Stimulated activated CD4-positive, alpha-beta T cell treated with anti-CD3 and anti-CD28 coated beads, Interleukin-4, amount 100 ng/mL, for 4 hours (primary cell): ENCODE results near the gene KANSL1.
"Not testable (repeated sequence)": the region's sequence is repeated elsewhere in the genome, so short reads cannot be mapped to it uniquely, and the experiment has no call there.

Experiments
- DNase-seq, 2 experiments: peaks; one replicate each; pipeline ENCODE4 v3.0.0-alpha.2; 2020

The KANSL1 gene

GRCh38 chr17:46192439-46193150 is 634 bp downstream of the KANSL1 start:
- peak; percentile 48 to 61 for DNase-seq

- DNase-seq: no peak
Observed at GRCh38 chr17:46192189-46192438, 1.1 kb downstream of the KANSL1 start.

- no peak for DNase-seq
Observed at GRCh38 chr17:46191322-46192188, 1.7 kb downstream of the KANSL1 start.

GRCh38 chr17:46190763-46191162 is 2.5 kb downstream of the KANSL1 start:
- no peak for DNase-seq

- DNase-seq: peak in 1 of 2 experiments; percentile 35
Observed at GRCh38 chr17:46186827-46187235, 6.4 kb downstream of the KANSL1 start.

- DNase-seq: no peak
Observed at GRCh38 chr17:46184696-46185095, 8.5 kb downstream of the KANSL1 start.

- not testable (repeated sequence) for DNase-seq
Observed at GRCh38 chr17:46183383-46183782, 9.8 kb downstream of the KANSL1 start.

GRCh38 chr17:46182961-46183360 is 10.3 kb downstream of the KANSL1 start:
- no peak for DNase-seq

GRCh38 chr17:46181940-46182339 is 11.3 kb downstream of the KANSL1 start:
- no peak for DNase-seq

- DNase-seq: not testable (repeated sequence)
Observed at GRCh38 chr17:46181316-46181715, 11.9 kb downstream of the KANSL1 start.

- no peak for DNase-seq
Observed at GRCh38 chr17:46180892-46181274, 12.3 kb downstream of the KANSL1 start.

- DNase-seq: not testable (repeated sequence)
Observed at GRCh38 chr17:46180185-46180891, 12.9 kb downstream of the KANSL1 start.

- no peak for DNase-seq
Observed at GRCh38 chr17:46179375-46179999, 13.7 kb downstream of the KANSL1 start.

GRCh38 chr17:46178550-46179214 is 14.5 kb downstream of the KANSL1 start:
- no peak for DNase-seq

- no peak for DNase-seq
Observed at GRCh38 chr17:46176975-46177374, 16.3 kb downstream of the KANSL1 start.

GRCh38 chr17:46175891-46176290 is 17.3 kb downstream of the KANSL1 start:
- DNase-seq: no peak

- DNase-seq: no peak
Observed at GRCh38 chr17:46173153-46173552, 20.1 kb downstream of the KANSL1 start.

- DNase-seq: no peak
Observed at GRCh38 chr17:46171939-46172338, 21.3 kb downstream of the KANSL1 start.

- DNase-seq: no peak
Observed at GRCh38 chr17:46170639-46171429, 22.4 kb downstream of the KANSL1 start.

- DNase-seq: no peak
Observed at GRCh38 chr17:46169913-46170638, 23.2 kb downstream of the KANSL1 start.
